CD4-positive, alpha-beta T cell treated with Interleukin-4 for 1 hour (primary cell): ENCODE measurements around the gene GNAL.

Experiments used
- DNase-seq, 2 donors: peaks; one replicate each; pipeline ENCODE4 v3.0.0-alpha.2; 2020 to 2022

The GNAL gene

DNA sequence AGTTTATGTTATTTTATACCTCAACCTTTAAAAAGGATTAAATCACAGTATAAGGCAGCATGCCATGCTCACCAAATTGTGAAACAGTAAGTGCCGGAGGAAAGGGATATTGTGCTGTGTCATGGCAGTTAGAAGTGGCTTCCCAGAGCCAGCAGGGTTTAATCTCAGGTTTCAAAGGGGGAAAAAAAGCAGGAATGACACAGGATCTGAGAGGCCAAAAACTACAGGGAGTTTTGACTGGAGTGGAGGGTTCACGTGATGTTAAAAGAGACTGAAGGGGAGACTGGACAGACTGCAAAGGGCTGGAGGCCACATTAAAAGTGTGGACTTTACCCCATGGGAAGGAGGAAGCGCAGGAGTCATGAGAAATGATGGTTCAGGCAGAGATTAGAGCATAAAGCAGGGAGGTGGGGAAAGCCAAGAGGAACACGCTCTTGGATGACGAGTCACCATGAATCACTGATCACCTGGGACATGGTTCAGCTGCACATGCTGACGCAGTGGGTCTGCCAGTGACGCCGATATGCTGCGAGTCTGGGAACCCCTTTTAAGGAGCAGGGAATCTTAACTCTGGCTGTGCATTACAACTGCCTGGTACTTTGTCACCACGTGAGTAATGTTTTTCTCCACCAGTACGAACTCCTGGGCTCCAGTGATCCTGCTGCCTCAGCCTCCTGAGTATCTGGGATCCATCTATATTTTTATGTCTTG lies 168.3 kb downstream of the GNAL start:
- DNase-seq: peak in 1 of 2 donors; percentile 74

DNA sequence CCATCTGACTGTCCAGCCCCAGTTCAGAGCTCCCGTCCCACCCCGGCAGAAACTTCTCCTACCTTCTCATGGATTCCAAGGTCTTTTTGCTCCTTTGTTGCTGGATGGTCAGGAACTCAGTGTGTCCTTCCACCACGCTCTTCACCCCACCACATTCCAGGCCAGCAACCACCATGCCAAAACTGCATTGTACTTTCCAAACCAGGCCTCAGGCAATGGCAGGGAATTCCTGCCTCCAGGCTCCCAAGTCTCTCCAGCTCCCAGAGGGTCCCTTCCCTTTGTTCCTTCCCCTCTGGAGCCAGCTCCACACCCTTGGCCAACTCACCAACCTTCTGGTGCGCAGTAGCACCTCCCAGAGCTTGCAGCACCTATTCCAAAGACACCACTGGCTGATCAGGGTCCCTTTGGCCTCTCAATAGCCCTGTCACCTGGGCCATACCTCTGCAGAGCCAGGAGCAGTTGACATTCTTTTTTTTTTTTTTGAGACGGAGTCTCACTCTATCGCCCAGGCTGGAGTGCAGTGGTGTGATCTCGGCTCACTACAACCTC lies 170.3 kb downstream of the GNAL start:
- DNase-seq: no peak

GRCh38 chr18:11859903-11860407 lies 170.9 kb downstream of the GNAL start:
- DNase-seq: peak in 1 of 2 donors; percentile 29

DNA sequence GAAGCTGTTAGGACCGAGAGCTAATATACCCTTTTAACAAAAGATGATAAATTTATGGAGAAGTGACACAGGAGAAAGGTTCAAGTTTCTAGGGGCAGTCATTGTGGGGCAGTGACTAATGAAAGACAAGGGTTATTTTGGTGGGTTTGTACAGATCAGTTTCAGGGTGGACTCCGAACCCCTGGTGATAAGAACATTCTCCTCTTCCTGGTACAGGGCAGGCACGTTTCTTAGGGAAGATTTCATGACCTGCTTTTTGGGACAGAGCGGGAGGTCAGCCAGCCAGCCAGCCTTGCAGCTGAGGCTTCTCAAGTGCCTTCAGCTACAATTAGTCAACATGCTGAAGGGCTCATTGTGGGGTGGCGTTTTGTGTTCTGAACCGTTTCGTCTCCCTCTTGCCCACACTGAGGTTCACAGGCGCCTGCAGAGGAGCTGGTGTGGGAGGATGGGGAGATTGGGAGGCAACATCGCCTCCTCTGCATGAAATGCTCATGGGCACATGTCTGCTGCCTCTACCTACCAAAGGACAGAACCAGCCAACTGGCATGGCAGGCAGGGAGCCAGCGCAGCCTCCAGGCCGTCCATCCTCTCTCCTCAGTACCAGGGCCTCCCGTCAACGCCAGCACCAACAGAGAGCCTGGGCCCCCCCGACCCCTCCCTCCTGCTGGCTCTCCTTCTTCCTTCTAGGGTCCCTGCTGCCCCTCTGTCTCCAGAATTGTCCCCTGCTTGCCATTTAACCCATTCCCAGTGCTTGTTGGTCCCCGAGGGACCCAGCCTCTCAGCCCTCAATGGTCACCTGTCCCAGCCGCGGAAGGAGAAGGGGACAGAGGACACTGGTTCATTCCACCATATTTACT lies 171.8 kb downstream of the GNAL start:
- no peak for DNase-seq

DNA sequence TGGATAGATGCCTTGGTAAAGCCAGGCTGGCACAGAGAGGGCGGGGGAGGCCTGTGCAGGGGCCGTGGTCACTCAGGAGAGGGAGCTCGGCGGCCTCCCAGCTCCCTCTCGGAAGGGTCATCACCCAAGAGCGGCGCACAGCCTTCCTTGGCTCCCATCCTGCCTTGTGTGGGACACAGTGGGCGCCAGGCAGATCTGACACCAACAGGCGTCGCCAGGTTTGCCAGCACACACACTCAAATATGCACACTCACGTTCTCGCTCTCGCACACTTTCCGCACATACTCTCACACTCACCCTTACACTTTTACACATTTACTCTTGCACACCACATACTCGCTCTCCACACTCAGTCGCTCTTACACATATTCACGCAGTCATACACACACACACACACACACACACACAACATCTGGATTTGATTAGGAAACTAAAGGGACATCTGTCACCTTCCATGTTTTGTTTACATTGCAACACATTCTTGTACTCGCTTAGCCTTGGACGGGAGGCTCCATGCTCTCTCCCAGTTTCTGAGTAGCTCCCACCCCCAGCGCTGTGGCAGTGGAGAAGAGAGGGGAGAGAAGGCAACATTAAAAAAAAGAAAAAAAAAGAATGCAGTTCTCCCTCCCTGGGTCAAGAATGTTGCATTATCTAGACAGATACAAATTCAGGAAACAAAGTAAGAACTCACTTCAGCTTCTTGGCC lies 172.7 kb downstream of the GNAL start:
- no peak for DNase-seq

GRCh38 chr18:11862468-11863137 lies 173.5 kb downstream of the GNAL start:
- no peak for DNase-seq

DNA sequence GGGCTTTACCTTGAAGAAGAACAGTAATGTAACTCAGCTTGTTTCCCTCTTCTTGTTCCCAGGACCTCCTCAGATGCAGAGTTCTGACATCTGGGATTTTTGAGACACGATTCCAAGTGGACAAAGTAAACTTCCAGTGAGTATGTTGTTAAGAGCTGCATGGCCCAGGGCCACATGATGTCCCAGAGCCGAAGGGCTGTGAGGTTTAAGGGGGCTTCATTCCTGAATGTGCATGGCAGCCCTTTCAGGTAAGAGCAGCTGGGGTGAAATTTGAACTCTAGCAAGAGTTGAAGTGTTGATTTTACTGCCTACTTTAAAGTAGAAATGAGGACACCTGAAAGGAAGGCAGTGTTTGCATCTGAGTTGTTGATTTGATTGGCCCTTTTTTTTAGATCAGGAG lies 175.4 kb downstream of the GNAL start:
- no peak for DNase-seq

- no peak for DNase-seq
Measured at GRCh38 chr18:11865071-11865470, 176.0 kb downstream of the GNAL start.

DNA sequence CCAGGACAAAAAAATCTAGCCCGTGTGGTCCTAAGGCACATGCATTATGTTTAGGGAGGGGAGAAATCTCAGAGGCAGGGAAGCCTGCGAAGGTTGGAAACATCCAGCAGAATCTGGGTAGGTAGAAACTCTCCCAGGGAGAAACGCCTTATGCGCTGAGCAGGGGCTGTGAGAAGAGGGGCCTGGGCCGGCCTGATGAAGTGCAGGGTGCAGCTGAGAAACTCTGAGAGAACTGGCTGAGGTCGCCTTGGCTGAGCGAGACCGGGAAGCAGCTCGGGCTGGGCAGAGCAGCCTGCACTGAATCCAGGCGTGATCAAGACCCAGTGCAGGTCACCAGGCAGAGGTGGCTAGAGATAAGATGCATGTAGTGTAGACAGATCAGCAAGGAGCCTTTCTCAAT lies 177.3 kb downstream of the GNAL start:
- no peak for DNase-seq

GRCh38 chr18:11866764-11867163 lies 177.7 kb downstream of the GNAL start:
- DNase-seq: no peak

GRCh38 chr18:11868230-11868629 lies 179.2 kb downstream of the GNAL start:
- no peak for DNase-seq

DNA sequence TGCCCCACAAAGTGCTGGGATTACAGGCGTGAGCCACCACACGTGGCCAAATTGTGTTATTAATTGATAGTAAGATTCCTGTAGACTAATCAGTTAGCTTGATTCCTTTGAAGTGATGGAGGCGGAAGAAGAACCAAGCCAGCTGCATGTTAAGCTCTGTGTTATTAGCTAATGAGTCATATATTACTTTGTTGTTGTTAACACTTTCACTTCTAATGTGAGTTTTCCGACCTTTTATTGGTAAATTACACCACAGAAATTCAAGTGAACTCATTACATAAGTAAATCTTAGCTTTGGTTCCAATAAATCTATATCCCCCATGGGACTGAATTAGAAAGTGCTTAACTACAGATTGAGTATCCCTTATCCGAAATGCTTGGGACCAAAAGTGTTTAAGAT lies 182.4 kb downstream of the GNAL start:
- DNase-seq: peak in 1 of 2 donors; percentile 10

- peak; percentile 19 to 23 for DNase-seq
Measured at GRCh38 chr18:11872479-11873136, 183.5 kb downstream of the GNAL start.

- no peak for DNase-seq
Measured at GRCh38 chr18:11873670-11874340, 184.7 kb downstream of the GNAL start.

GRCh38 chr18:11874676-11875075 lies 185.6 kb downstream of the GNAL start:
- DNase-seq: no peak

DNA sequence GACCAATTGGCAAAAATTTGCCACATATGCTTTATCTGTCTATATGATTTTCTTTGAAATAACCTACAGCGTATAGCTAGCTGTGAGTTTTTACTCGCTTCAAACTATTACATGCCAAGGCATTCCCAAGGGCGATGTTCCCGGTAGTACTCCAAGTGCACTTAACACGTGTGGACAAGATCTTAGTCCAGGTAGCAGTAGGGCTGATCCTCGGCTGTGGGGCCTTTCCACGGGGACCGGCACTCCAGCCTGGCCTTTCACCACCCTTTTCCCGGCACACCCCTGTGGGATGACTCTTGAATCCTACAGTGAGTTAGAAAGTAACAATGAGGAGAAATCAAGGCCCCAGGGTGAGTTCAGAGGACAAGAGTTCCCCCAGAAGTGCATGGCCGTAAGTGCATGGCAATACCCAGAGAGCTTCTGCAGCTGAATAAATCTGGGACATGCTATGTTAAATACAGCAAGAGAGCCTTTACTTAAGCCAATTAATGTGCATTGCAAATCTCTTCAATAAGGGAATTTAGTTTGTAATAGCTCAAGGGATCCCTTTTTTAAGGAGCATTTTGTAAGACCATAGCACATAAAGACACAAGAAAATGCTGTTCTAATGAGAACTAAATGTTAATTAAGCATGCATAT lies 188.6 kb downstream of the GNAL start:
- DNase-seq: no peak

DNA sequence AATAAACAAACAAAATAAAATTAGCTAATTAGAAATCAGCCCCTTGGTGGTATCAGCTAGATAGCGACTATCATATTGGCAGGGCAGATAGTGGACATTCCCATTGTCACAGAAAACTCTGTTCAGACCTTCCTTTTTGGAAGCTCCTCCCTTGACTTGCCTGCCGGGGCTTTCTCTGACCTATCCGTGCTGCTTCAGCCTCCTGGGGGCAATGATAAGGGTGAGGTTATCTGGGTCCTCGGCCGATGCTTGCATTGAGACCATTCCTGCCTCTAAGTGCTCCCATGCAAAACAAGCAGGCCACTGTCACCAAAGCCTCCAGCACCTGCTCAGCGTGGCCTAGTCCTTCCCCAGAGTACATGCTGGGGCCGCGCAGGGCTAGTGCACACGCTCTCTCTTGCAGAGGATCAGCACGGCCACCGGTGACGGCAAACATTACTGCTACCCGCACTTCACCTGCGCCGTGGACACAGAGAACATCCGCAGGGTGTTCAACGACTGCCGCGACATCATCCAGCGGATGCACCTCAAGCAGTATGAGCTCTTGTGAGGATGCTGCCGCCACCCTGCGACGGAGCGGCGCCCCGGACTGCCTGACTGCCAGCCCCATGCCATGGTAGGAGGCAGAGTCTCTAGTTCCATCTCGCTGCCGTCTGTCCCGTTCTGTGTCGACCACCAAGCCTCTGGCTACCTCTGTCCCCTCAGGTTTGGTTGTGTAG lies 191.7 kb downstream of the GNAL start:
- no peak for DNase-seq

DNA sequence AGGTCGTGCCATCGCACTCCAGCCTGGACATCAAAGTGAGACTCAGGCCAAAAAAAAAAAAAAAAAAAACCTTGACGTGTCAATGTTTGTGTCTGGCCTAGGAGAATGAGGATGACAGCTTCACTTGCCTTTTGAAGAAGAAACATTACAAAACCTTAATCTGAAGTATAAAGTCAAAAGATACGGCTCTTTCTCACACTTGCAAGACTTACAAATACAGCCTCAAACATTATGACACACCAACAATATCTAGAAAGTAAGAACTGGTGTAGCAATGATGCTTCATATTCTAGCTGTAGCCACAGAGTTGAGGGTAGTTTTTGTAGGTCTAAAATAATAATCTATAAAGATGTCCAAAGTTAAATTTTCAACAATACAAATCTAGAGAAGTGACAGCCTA lies 193.6 kb downstream of the GNAL start:
- no peak for DNase-seq

DNA sequence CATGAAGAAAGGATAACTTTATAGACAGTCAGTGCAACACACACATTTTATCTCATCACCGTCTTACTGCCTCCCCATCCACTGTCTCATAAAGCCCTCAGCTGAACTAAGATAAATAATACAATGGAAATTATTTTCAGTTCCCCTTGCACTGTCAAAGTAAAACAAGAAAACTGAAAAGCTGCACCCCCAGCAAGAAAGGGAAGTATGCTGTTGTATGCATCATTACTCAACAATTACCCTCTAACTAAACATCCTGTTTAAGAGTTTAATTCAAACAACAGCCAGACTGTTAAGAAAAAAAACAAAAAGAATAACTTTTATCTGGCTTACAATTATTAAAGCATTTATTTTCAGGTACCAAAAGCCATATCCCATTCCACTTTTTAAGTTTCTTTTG lies 194.1 kb downstream of the GNAL start:
- DNase-seq: peak in 1 of 2 donors; percentile 16

DNA sequence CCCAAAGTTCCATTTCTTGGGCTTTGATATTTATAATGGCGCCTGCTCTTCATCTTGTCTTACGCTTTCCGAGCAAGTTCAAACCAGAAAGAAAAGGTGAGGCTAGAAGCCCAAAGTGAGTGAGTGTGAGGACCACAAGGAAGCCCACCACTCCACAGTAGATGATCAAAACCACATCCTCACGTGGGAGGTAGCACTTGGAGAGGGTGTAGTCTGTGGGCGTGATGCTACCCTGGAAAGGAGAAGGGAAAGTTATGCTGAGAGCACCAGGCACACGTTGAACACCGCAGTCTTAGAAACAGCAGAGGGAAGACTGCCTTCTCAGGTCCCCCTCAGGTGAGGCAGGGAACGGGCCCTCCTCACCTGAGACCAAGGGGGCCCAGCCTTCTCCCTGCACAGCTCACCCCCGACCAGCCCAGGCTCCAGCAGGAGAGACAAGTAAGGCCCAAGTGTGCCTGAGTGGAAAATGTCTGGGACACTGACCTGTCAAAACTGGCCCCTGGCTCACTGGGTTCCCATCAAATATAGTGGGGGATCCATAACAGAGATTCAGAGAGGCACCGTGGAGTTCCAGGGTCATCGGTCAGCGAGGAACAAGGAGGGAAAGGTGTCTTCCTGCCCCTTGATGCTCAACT lies 195.4 kb downstream of the GNAL start:
- DNase-seq: no peak
